Liver (tissue), 9 donors: ENCODE data around the gene SH2D3A. TPM values are rescaled to one million over a fixed set of nuclear protein-coding genes. Genes with fewer than 3 reads are reported as not detected.

ENCODE experiments used
- DNase-seq: peaks from one replicate; pipeline ENCODE4 v3.0.0-alpha.2; 2017; ENCODE audit warnings: low spot score
- H3K27ac ChIP-seq, 2 donors: one replicate each; pipeline ENCODE4 v1.7.0; 2013; ENCODE audit warnings: inconsistent platforms in 2 of 2, low read length in 2 of 2, control low read depth in 1 of 2, low read depth in 1 of 2, mild to moderate bottlenecking in 1 of 2
- H3K27me3 ChIP-seq, 4 donors: one replicate each; pipeline versions ENCODE4 v1.6.1 to v1.7.0; 2013; ENCODE audit warnings: low read length in 3 of 4, inconsistent platforms in 1 of 4, mild to moderate bottlenecking in 1 of 4, moderate library complexity in 1 of 4; ENCODE audit not compliant: control insufficient read depth in 4 of 4, insufficient read depth in 4 of 4
- H3K36me3 ChIP-seq, 4 donors: one replicate each; pipeline versions ENCODE4 v1.6.1 to v1.7.0; 2013; ENCODE audit warnings: low read length in 3 of 4, mild to moderate bottlenecking in 3 of 4, low read depth in 1 of 4, moderate library complexity in 1 of 4; ENCODE audit not compliant: control insufficient read depth in 4 of 4, insufficient read depth in 3 of 4
- H3K4me1 ChIP-seq, 4 donors: one replicate each; pipeline versions ENCODE4 v1.6.1 to v1.7.0; 2013; ENCODE audit warnings: low read length in 3 of 4, mild to moderate bottlenecking in 3 of 4, moderate library complexity in 1 of 4; ENCODE audit not compliant: control insufficient read depth in 4 of 4, insufficient read depth in 4 of 4
- H3K4me3 ChIP-seq, 3 donors: one replicate each; pipeline versions ENCODE4 v1.6.1 to v1.7.0; 2013; ENCODE audit warnings: low read length in 3 of 3, control low read depth in 1 of 3, low read depth in 1 of 3, mild to moderate bottlenecking in 1 of 3
- H3K9ac ChIP-seq, 2 donors: one replicate each; pipeline ENCODE4 v1.7.0; 2013; ENCODE audit warnings: low read length in 2 of 2, mild to moderate bottlenecking in 2 of 2, moderate library complexity in 2 of 2, control low read depth in 1 of 2, low read depth in 1 of 2
- H3K9me3 ChIP-seq, 4 donors: one replicate each; pipeline versions ENCODE4 v1.6.1 to v1.7.0; 2013; ENCODE audit warnings: low read length in 3 of 4; ENCODE audit not compliant: control insufficient read depth in 4 of 4
- EGR1 ChIP-seq, 2 donors: IDR thresholded peaks; 2 replicates each; pipeline ENCODE4 v1.6.1; 2016 to 2018; ENCODE audit warnings: antibody characterized with exemption in 2 of 2, low read depth in 2 of 2
- FOXA1 ChIP-seq: IDR thresholded peaks from 2 replicates; pipeline ENCODE4 v1.6.1; 2016; ENCODE audit warnings: antibody characterized with exemption
- FOXA2 ChIP-seq: IDR thresholded peaks from 2 replicates; pipeline ENCODE4 v1.6.1; 2016; ENCODE audit warnings: antibody characterized with exemption
- GABPA ChIP-seq, 2 donors: IDR thresholded peaks in 1 of 2; conservative IDR thresholded peaks in 1 of 2; 2 replicates each; pipeline ENCODE4 v1.6.1; 2016; ENCODE audit warnings: antibody characterized with exemption in 2 of 2, mild to moderate bottlenecking in 1 of 2, moderate library complexity in 1 of 2
- HNF4A ChIP-seq, 2 donors: conservative IDR thresholded peaks; 2 replicates each; pipeline ENCODE4 v1.6.1; 2016; ENCODE audit warnings: antibody characterized with exemption in 2 of 2, mild to moderate bottlenecking in 2 of 2
- HNF4G ChIP-seq: IDR thresholded peaks from 2 replicates; pipeline ENCODE4 v1.6.1; 2016; ENCODE audit warnings: antibody characterized with exemption
- JUND ChIP-seq, 2 donors: IDR thresholded peaks; 2 replicates each; pipeline ENCODE4 v1.6.1; 2016; ENCODE audit warnings: antibody characterized with exemption in 2 of 2
- MAX ChIP-seq: IDR thresholded peaks from 2 replicates; pipeline ENCODE4 v1.6.1; 2016; ENCODE audit warnings: antibody characterized with exemption
- NR2F2 ChIP-seq: IDR thresholded peaks from 2 replicates; pipeline ENCODE4 v1.6.1; 2016; ENCODE audit warnings: antibody characterized with exemption
- RAD21 ChIP-seq, 2 donors: IDR thresholded peaks; 2 replicates each; pipeline ENCODE4 v1.6.1; 2016; ENCODE audit warnings: antibody characterized with exemption in 2 of 2, mild to moderate bottlenecking in 2 of 2
- RXRA ChIP-seq, 2 donors: IDR thresholded peaks; 2 replicates each; pipeline ENCODE4 v1.6.1; 2017 to 2018; ENCODE audit warnings: antibody characterized with exemption in 2 of 2, mild to moderate bottlenecking in 1 of 2
- SP1 ChIP-seq: IDR thresholded peaks from 2 replicates; pipeline ENCODE4 v1.6.1; 2018; ENCODE audit warnings: antibody characterized with exemption, mild to moderate bottlenecking
- TAF1 ChIP-seq: conservative IDR thresholded peaks from 2 replicates; pipeline ENCODE4 v1.6.1; 2016; ENCODE audit warnings: antibody characterized with exemption, mild to moderate bottlenecking
- YY1 ChIP-seq: IDR thresholded peaks from 2 replicates; pipeline ENCODE4 v1.6.1; 2016; ENCODE audit warnings: antibody characterized with exemption, mild to moderate bottlenecking
- WGBS: extraction: QIAGEN DNeasy Blood & Tissue Kit; methylation state at CpG from one replicate; pipeline ENCODE4 v1.1.7; 2013; 5-methylcytosine and 5-hydroxymethylcytosine counted together
- polyA plus RNA-seq, 2 donors: library from polyadenylated mRNA; stranded (reverse) in 1 of 2; unstranded in 1 of 2; fragments of 200-250 nt in 1 of 2; fragments of >200 nt in 1 of 2; fragmentation: Nextera tagmentation in 1 of 2; extraction: Ambion mirVana in 1 of 2; gene quantifications; one replicate each; pipeline versions ENCODE4 v1.2.1 to v1.2.3, GENCODE V29; 2013 to 2015
- total RNA-seq, 2 donors: library from RNA; depleted of rRNA; stranded (reverse); fragments of >200 nt; gene quantifications; one replicate each; pipeline ENCODE4 v1.2.3, GENCODE V29; 2014
- TF ChIP-seq, protein P1 (sequence below): IDR thresholded peaks from 2 replicates; pipeline ENCODE4 v1.6.1; 2016; ENCODE audit warnings: antibody characterized with exemption
- TF ChIP-seq, protein P2 (sequence below): IDR thresholded peaks from 2 replicates; pipeline ENCODE4 v1.6.1; 2016; ENCODE audit warnings: antibody characterized with exemption
- TF ChIP-seq, protein P3 (sequence below): fragments of 150-350 bp; IDR thresholded peaks from 2 replicates; pipeline ENCODE4 v1.5.1; 2017; ENCODE audit warnings: improper control_type of control experiment, low read depth, low read length; ENCODE audit not compliant: missing input control
- TF ChIP-seq, protein P4 (sequence below): IDR thresholded peaks from 2 replicates; pipeline ENCODE4 v1.6.1; 2016; ENCODE audit warnings: antibody characterized with exemption, mild to moderate bottlenecking
- donor health status: healthy.
- donor health status: healthy.
- donor health status: healthy.
- donor health status: healthy.
- donor health status: healthy.

Gene SH2D3A
- total and polyA plus RNA-seq, 4 donors = 0.23 to 1.0 (median 0.77) TPM

- peak overlapping the region; percentile 76 to 77 for H3K27ac ChIP-seq
These were observed 47.3 kb downstream of the SH2D3A start for GRCh38 chr19:6719992-6720368.

GRCh38 chr19:6719540-6719861 is 47.7 kb downstream of the SH2D3A start:
- H3K9me3 ChIP-seq = no peaks in the 10 kb centered on the region
- DNase-seq = no peak
- peak in 1 of 2 donors; percentile 23 for TF ChIP-seq RAD21 (IDR thresholded peaks at IDR 0.05)
- no peak for TF ChIP-seq FOXA1
- WGBS = 37% methylated on average over 6 of the region's 6 CpGs
- peak overlapping the region; percentile 74 to 99 (median 89) for H3K4me3 ChIP-seq
- H3K4me1 ChIP-seq = peaks cover 3 to 47% (median 33%) of the 10 kb centered on the region in 4 donors
- peak overlapping the region; percentile 76 to 77 for H3K27ac ChIP-seq
- peak overlapping the region; percentile 95 to 97 for H3K9ac ChIP-seq
- no peaks in the 10 kb centered on the region for H3K27me3 ChIP-seq
- H3K36me3 ChIP-seq = peaks cover 3 to 28% (median 22%) of the 10 kb centered on the region in 4 donors

More at GRCh38 chr19:6719992-6720368, 47.3 kb downstream of the SH2D3A start:
- Histone ChIP-seq H3K4me1 (peaks cover 3 to 52% (median 36%) of the 10 kb centered on the region in 4 donors), H3K36me3 (peaks cover 3 to 28% (median 22%) of the 10 kb centered on the region in 4 donors), H3K9me3 (no peaks in the 10 kb centered on the region), H3K9ac (peak overlapping the region; percentile 95 to 97), H3K4me3 (peak overlapping the region; percentile 74 to 99 (median 89)), H3K27me3 (no peaks in the 10 kb centered on the region)
- no peak for DNase-seq
- TF ChIP-seq YY1 = no peak
- TF ChIP-seq FOXA2 = no peak
- peak in 1 of 2 donors; percentile 42 for TF ChIP-seq JUND (IDR thresholded peaks at IDR 0.05)
- TF ChIP-seq EGR1 (IDR thresholded peaks at IDR 0.05; ENCODE audit: low read depth in 2 of 2) = no peak
- TF ChIP-seq RAD21 (IDR thresholded peaks at IDR 0.05) = no peak
- WGBS = 36% methylated on average over 3 of the region's 3 CpGs

- 37% methylated on average over 21 of the region's 21 CpGs for WGBS
- Histone ChIP-seq H3K27ac (peak overlapping the region; percentile 76 to 77), H3K9me3 (no peaks in the 10 kb centered on the region), H3K27me3 (no peaks in the 10 kb centered on the region), H3K4me3 (peak overlapping the region; percentile 74 to 99 (median 89)), H3K9ac (peak overlapping the region; percentile 95 to 97), H3K36me3 (peaks cover 3 to 28% (median 22%) of the 10 kb centered on the region in 4 donors), H3K4me1 (peaks cover 0 to 46% (median 30%) of the 10 kb centered on the region in 4 donors)
- DNase-seq = peak; percentile 63
- TF ChIP-seq RXRA (IDR thresholded peaks at IDR 0.05) (peak; percentile 78 to 81), TAF1 (peak; percentile 84), GABPA (IDR thresholded peaks at IDR 0.05 in 1 of 2, conservative IDR thresholded peaks at IDR 0.05 in 1 of 2) (no peak), MAX (peak; percentile 28), FOXA1 (no peak), NR2F2 (no peak), HNF4A (conservative IDR thresholded peaks at IDR 0.05) (peak; percentile 29 to 35), HNF4G (no peak), SP1 (peak; percentile 80), JUND (IDR thresholded peaks at IDR 0.05) (peak in 1 of 2 donors; percentile 18), FOXA2 (no peak), RAD21 (IDR thresholded peaks at IDR 0.05) (no peak), YY1 (no peak), EGR1 (IDR thresholded peaks at IDR 0.05; ENCODE audit: low read depth in 2 of 2) (no peak)
- TF ChIP-seq, protein P1, sequence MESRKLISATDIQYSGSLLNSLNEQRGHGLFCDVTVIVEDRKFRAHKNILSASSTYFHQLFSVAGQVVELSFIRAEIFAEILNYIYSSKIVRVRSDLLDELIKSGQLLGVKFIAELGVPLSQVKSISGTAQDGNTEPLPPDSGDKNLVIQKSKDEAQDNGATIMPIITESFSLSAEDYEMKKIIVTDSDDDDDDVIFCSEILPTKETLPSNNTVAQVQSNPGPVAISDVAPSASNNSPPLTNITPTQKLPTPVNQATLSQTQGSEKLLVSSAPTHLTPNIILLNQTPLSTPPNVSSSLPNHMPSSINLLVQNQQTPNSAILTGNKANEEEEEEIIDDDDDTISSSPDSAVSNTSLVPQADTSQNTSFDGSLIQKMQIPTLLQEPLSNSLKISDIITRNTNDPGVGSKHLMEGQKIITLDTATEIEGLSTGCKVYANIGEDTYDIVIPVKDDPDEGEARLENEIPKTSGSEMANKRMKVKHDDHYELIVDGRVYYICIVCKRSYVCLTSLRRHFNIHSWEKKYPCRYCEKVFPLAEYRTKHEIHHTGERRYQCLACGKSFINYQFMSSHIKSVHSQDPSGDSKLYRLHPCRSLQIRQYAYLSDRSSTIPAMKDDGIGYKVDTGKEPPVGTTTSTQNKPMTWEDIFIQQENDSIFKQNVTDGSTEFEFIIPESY = no peak
- TF ChIP-seq, protein P2, sequence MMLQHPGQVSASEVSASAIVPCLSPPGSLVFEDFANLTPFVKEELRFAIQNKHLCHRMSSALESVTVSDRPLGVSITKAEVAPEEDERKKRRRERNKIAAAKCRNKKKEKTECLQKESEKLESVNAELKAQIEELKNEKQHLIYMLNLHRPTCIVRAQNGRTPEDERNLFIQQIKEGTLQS = peak; percentile 9
- TF ChIP-seq, protein P3, sequence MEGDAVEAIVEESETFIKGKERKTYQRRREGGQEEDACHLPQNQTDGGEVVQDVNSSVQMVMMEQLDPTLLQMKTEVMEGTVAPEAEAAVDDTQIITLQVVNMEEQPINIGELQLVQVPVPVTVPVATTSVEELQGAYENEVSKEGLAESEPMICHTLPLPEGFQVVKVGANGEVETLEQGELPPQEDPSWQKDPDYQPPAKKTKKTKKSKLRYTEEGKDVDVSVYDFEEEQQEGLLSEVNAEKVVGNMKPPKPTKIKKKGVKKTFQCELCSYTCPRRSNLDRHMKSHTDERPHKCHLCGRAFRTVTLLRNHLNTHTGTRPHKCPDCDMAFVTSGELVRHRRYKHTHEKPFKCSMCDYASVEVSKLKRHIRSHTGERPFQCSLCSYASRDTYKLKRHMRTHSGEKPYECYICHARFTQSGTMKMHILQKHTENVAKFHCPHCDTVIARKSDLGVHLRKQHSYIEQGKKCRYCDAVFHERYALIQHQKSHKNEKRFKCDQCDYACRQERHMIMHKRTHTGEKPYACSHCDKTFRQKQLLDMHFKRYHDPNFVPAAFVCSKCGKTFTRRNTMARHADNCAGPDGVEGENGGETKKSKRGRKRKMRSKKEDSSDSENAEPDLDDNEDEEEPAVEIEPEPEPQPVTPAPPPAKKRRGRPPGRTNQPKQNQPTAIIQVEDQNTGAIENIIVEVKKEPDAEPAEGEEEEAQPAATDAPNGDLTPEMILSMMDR = no peak
- TF ChIP-seq, protein P4, sequence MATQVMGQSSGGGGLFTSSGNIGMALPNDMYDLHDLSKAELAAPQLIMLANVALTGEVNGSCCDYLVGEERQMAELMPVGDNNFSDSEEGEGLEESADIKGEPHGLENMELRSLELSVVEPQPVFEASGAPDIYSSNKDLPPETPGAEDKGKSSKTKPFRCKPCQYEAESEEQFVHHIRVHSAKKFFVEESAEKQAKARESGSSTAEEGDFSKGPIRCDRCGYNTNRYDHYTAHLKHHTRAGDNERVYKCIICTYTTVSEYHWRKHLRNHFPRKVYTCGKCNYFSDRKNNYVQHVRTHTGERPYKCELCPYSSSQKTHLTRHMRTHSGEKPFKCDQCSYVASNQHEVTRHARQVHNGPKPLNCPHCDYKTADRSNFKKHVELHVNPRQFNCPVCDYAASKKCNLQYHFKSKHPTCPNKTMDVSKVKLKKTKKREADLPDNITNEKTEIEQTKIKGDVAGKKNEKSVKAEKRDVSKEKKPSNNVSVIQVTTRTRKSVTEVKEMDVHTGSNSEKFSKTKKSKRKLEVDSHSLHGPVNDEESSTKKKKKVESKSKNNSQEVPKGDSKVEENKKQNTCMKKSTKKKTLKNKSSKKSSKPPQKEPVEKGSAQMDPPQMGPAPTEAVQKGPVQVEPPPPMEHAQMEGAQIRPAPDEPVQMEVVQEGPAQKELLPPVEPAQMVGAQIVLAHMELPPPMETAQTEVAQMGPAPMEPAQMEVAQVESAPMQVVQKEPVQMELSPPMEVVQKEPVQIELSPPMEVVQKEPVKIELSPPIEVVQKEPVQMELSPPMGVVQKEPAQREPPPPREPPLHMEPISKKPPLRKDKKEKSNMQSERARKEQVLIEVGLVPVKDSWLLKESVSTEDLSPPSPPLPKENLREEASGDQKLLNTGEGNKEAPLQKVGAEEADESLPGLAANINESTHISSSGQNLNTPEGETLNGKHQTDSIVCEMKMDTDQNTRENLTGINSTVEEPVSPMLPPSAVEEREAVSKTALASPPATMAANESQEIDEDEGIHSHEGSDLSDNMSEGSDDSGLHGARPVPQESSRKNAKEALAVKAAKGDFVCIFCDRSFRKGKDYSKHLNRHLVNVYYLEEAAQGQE = peak; percentile 95
These were observed 48.3 kb downstream of the SH2D3A start for GRCh38 chr19:6718741-6719539.
